ENCODE measurements around the gene WWOX.

DNA sequence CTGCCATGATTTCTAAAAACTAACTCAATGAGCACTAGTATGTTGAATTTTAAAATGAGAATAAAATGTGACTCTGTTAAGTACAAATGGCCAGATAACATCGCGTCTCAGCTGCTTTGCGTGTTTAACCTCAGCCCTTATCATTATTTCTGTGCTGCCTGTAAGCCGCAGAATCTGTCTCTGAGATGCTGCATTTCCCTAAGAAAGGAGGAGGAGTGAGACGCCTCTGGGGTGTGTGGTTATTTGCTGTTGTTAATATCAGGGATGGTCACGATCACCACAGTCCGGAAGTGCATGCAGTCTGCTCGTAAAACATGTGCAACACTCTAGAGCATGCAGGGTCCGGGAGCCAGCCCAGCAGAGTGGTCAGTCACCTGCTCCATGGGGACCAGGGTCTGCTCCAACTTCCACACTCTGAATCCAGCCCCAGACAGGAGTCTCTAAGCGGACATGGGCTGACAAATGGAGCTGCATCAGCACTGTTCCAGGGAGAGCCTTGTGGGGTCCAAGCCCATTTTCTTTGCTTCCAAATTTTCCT is 1158.6 kb downstream of the WWOX start:
- TF ChIP-seq, protein P1, sequence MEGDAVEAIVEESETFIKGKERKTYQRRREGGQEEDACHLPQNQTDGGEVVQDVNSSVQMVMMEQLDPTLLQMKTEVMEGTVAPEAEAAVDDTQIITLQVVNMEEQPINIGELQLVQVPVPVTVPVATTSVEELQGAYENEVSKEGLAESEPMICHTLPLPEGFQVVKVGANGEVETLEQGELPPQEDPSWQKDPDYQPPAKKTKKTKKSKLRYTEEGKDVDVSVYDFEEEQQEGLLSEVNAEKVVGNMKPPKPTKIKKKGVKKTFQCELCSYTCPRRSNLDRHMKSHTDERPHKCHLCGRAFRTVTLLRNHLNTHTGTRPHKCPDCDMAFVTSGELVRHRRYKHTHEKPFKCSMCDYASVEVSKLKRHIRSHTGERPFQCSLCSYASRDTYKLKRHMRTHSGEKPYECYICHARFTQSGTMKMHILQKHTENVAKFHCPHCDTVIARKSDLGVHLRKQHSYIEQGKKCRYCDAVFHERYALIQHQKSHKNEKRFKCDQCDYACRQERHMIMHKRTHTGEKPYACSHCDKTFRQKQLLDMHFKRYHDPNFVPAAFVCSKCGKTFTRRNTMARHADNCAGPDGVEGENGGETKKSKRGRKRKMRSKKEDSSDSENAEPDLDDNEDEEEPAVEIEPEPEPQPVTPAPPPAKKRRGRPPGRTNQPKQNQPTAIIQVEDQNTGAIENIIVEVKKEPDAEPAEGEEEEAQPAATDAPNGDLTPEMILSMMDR (conservative IDR thresholded peaks at IDR 0.05; ENCODE audit: low read depth, low read length): no peak
- no peak for TF ChIP-seq EZH2 (IDR thresholded peaks at IDR 0.05; ENCODE audit: borderline replicate concordance, low read depth, low read length, poor library complexity, severe bottlenecking)

All from A673 (cell line).